ENCODE measurements around the gene NOS1AP.
"Not testable (repeated sequence)": the region's sequence is repeated elsewhere in the genome, so short reads cannot be mapped to it uniquely, and the experiment has no call there.

NOS1AP gene

DNA sequence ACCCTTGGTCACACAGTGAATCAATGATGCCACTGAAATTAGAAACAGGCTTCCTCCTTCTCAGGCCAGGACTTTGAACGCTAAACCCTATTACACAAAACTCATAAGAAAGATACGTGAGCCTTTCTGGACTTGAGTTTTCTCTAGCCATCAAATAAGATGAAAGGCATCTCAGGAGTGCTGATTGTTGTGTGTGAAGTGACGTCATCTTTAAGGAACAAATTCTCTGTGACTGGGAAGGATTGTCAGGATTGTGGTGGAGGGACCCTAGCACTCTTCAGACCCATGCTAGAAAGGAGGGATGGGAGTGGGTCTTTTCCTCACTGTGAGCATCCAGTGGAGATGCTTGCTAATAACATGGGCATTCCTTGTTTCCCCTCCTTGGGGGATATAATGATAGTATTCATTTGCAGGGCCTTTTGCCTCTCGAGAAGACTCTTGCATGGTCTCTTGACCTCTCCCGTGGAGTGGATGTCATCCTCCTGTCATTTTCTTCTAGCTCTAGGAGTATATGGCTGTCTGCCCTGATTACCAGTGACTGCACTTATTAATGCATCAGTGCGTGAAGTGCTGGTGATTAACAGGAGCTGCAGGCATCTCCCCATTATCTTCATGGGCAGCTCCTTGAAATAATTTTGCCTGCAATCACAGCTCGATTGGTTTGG, 267.3 kb downstream of the NOS1AP start:
- no peak for TF ChIP-seq POLR2AphosphoS5 (IDR thresholded peaks at IDR 0.05; ENCODE audit: low read depth, low read length)
- TF ChIP-seq POLR2A (IDR thresholded peaks at IDR 0.05; ENCODE audit: low read depth, low read length) = no peak
- TF ChIP-seq TAF1 (IDR thresholded peaks at IDR 0.05; ENCODE audit: borderline replicate concordance, low read depth, low read length) = no peak
- FAIRE-seq = no peak
- no peak for DNase-seq (ENCODE audit: insufficient read length)

- FAIRE-seq (no peak), DNase-seq (ENCODE audit: insufficient read length) (no peak)
- no peak for TF ChIP-seq POLR2AphosphoS5 (IDR thresholded peaks at IDR 0.05; ENCODE audit: low read depth, low read length)
- TF ChIP-seq TAF1 (IDR thresholded peaks at IDR 0.05; ENCODE audit: borderline replicate concordance, low read depth, low read length) = no peak
- no peak for TF ChIP-seq POLR2A (IDR thresholded peaks at IDR 0.05; ENCODE audit: low read depth, low read length)
Measured at GRCh38 chr1:162342452-162342983, 273.0 kb downstream of the NOS1AP start.

DNA sequence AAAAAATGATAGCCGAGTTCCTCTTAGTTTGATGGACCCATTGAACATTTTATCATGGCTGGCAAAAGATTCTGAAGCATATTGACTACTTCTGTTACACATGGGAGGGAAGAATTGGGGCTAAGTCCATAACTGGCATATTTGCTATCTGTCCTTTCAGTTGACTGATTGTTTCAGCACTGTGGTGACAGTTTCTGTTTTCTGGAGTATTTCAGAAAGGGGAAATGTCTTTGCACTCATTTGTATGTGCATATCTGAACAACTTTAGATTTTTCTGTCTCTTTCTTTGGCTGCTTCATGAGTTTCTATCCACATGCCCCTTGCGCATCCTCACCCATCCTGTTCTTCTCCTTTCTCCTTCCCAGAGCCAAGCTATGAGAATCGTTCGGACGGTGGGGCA, 274.0 kb downstream of the NOS1AP start:
- no peak for FAIRE-seq
- TF ChIP-seq POLR2AphosphoS5 (IDR thresholded peaks at IDR 0.05; ENCODE audit: low read depth, low read length) (no peak), POLR2A (IDR thresholded peaks at IDR 0.05; ENCODE audit: low read depth, low read length) (no peak), TAF1 (IDR thresholded peaks at IDR 0.05; ENCODE audit: borderline replicate concordance, low read depth, low read length) (no peak)

GRCh38 chr1:162347281-162347680, 277.8 kb downstream of the NOS1AP start:
- FAIRE-seq (no peak), DNase-seq (ENCODE audit: insufficient read length) (no peak)
- TF ChIP-seq POLR2A (IDR thresholded peaks at IDR 0.05; ENCODE audit: low read depth, low read length) = no peak
- no peak for TF ChIP-seq POLR2AphosphoS5 (IDR thresholded peaks at IDR 0.05; ENCODE audit: low read depth, low read length)
- TF ChIP-seq TAF1 (IDR thresholded peaks at IDR 0.05; ENCODE audit: borderline replicate concordance, low read depth, low read length) = no peak

More for the DNA sequence above, 274.0 kb downstream of the NOS1AP start:
- DNase-seq (ENCODE audit: insufficient read length) = no peak

GRCh38 chr1:162349635-162350330, 280.3 kb downstream of the NOS1AP start:
- FAIRE-seq (no peak), DNase-seq (ENCODE audit: insufficient read length) (no peak)
- TF ChIP-seq POLR2A (IDR thresholded peaks at IDR 0.05; ENCODE audit: low read depth, low read length) (no peak), POLR2AphosphoS5 (IDR thresholded peaks at IDR 0.05; ENCODE audit: low read depth, low read length) (no peak), TAF1 (IDR thresholded peaks at IDR 0.05; ENCODE audit: borderline replicate concordance, low read depth, low read length) (no peak)

GRCh38 chr1:162351246-162351842, 281.9 kb downstream of the NOS1AP start:
- no peak for FAIRE-seq
- DNase-seq (ENCODE audit: insufficient read length) = no peak
- TF ChIP-seq TAF1 (IDR thresholded peaks at IDR 0.05; ENCODE audit: borderline replicate concordance, low read depth, low read length) (no peak), POLR2AphosphoS5 (IDR thresholded peaks at IDR 0.05; ENCODE audit: low read depth, low read length) (no peak), POLR2A (IDR thresholded peaks at IDR 0.05; ENCODE audit: low read depth, low read length) (no peak)

DNA sequence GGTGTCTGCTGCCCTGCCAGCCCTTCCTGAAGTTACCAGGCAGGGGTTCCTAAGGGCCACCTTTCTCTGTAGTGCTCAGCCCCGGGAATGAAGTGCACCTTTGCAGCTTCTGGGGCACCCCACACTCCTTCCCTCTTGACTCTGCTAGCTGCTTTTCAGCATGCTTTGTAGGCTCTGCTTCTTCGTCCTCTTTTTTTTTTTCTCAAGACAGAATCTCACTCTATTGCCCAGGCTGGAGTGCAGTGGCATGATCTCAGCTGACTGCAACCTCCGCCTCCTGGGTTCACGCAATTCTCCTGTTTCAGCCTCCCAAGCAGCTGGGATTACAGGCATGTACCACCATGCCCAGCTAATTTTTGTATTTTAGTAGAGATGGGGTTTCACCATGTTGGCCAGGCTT, 282.4 kb downstream of the NOS1AP start:
- not testable (repeated sequence) for DNase-seq (ENCODE audit: insufficient read length); FAIRE-seq

DNA sequence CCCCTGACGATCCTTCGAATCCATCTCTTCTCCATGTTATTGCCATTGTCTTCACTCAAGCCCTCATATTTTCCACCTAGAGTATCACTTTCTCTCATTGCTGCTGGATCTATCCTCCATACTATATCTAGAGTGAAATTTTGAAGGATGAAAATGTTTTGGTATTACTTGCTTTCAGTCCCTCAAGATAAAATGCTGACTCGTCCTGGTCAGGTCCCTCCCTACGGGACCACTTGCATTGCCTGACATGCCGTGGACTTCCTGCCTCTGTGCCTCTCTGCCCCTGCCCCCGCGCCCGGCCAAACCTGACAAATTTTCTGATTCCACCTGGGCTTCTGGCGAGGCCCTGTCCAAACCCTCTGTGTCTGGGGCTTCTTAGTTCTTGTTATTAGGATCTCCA, 283.6 kb downstream of the NOS1AP start:
- TF ChIP-seq POLR2A (IDR thresholded peaks at IDR 0.05; ENCODE audit: low read depth, low read length) = no peak
- TF ChIP-seq POLR2AphosphoS5 (IDR thresholded peaks at IDR 0.05; ENCODE audit: low read depth, low read length) = no peak
- TF ChIP-seq TAF1 (IDR thresholded peaks at IDR 0.05; ENCODE audit: borderline replicate concordance, low read depth, low read length) = no peak
- no peak for FAIRE-seq
- DNase-seq (ENCODE audit: insufficient read length) = no peak

- no peak for DNase-seq (ENCODE audit: insufficient read length)
- no peak for TF ChIP-seq TAF1 (IDR thresholded peaks at IDR 0.05; ENCODE audit: borderline replicate concordance, low read depth, low read length)
- no peak for TF ChIP-seq POLR2AphosphoS5 (IDR thresholded peaks at IDR 0.05; ENCODE audit: low read depth, low read length)
- TF ChIP-seq POLR2A (IDR thresholded peaks at IDR 0.05; ENCODE audit: low read depth, low read length) = no peak
- FAIRE-seq = no peak
Measured at GRCh38 chr1:162353702-162354101, 284.2 kb downstream of the NOS1AP start.

DNA sequence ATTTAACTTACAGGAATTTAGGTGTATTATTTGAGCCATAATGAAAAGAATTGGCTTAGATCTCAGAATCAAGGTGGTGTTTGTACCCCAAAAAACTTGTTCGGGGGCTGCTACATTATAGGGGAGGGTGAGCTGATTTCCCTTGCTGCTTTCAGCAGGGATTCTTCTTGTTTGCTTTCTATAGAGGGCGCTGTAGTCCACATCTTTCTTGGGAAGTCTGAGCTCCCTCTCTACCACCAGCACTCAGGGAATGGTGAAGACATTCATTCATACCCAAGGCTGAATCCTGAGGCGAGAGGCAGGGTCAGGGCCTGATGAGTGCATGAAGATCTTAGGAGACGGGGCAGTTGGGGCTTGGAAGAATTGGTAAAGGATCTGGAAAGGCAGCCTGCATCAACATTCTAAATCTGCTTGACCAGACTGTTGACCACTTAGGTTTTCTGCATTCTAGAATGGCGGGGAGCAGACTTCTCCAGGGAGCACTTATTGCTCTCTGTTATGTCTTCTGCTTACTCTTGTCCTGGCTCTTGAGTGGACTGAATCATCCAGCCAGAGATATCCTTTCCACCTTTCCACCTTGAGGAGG, 288.3 kb downstream of the NOS1AP start:
- FAIRE-seq = no peak
- DNase-seq (ENCODE audit: insufficient read length) = no peak

GRCh38 chr1:162358928-162359327, 289.4 kb downstream of the NOS1AP start:
- TF ChIP-seq POLR2A (IDR thresholded peaks at IDR 0.05; ENCODE audit: low read depth, low read length) (no peak), POLR2AphosphoS5 (IDR thresholded peaks at IDR 0.05; ENCODE audit: low read depth, low read length) (no peak), TAF1 (IDR thresholded peaks at IDR 0.05; ENCODE audit: borderline replicate concordance, low read depth, low read length) (no peak)
- FAIRE-seq (no peak), DNase-seq (ENCODE audit: insufficient read length) (no peak)

More for the DNA sequence above, 288.3 kb downstream of the NOS1AP start:
- no peak for TF ChIP-seq POLR2AphosphoS5 (IDR thresholded peaks at IDR 0.05; ENCODE audit: low read depth, low read length)
- no peak for TF ChIP-seq POLR2A (IDR thresholded peaks at IDR 0.05; ENCODE audit: low read depth, low read length)
- no peak for TF ChIP-seq TAF1 (IDR thresholded peaks at IDR 0.05; ENCODE audit: borderline replicate concordance, low read depth, low read length)
